GM19468 (cell line): ENCODE data around the gene LRRC71.

Experiments used
- ATAC-seq: cut with Tn5 transposase; IDR thresholded peaks from one replicate; pipeline ENCODE4 v1.9.1; 2021; ENCODE audit warnings: mild to moderate bottlenecking, moderate library complexity, moderate number of reproducible peaks; ENCODE audit not compliant: unreplicated experiment; ENCODE audit errors: extremely low read depth

The LRRC71 gene

GRCh38 chr1:156920233-156921052 is at the start of gene LRRC71:
Gene LRRC71, plus strand, starts transcription at chr1:156920632. Its CDS starts 172 bp downstream, at chr1:156920804.
- ATAC-seq = no peak

- ATAC-seq = no peak
Measured at GRCh38 chr1:156873659-156874058, 46.8 kb upstream of the LRRC71 start.

GRCh38 chr1:156874142-156874541 is 46.3 kb upstream of the LRRC71 start:
- no peak for ATAC-seq

- ATAC-seq = no peak
Measured at GRCh38 chr1:156874572-156875340, 45.7 kb upstream of the LRRC71 start.

GRCh38 chr1:156875341-156875615 is 45.2 kb upstream of the LRRC71 start:
- no peak for ATAC-seq

- ATAC-seq = no peak
Measured at GRCh38 chr1:156876281-156876680, 44.2 kb upstream of the LRRC71 start.

- no peak for ATAC-seq
Measured at GRCh38 chr1:156877433-156878170, 42.8 kb upstream of the LRRC71 start.

- ATAC-seq = no peak
Measured at GRCh38 chr1:156879876-156880275, 40.6 kb upstream of the LRRC71 start.

GRCh38 chr1:156880473-156880872 is 40.0 kb upstream of the LRRC71 start:
- no peak for ATAC-seq

GRCh38 chr1:156881101-156881500 is 39.3 kb upstream of the LRRC71 start:
- ATAC-seq = no peak

- ATAC-seq = no peak
Measured at GRCh38 chr1:156881663-156882062, 38.8 kb upstream of the LRRC71 start.

- no peak for ATAC-seq
Measured at GRCh38 chr1:156882543-156882942, 37.9 kb upstream of the LRRC71 start.

- no peak for ATAC-seq
Measured at GRCh38 chr1:156883919-156884318, 36.5 kb upstream of the LRRC71 start.

GRCh38 chr1:156884560-156885184 is 35.8 kb upstream of the LRRC71 start:
- no peak for ATAC-seq

GRCh38 chr1:156885314-156885713 is 35.1 kb upstream of the LRRC71 start:
- ATAC-seq = no peak

GRCh38 chr1:156885880-156886355 is 34.5 kb upstream of the LRRC71 start:
- ATAC-seq = no peak

GRCh38 chr1:156886583-156887281 is 33.7 kb upstream of the LRRC71 start:
- no peak for ATAC-seq

GRCh38 chr1:156887317-156887716 is 33.1 kb upstream of the LRRC71 start:
- no peak for ATAC-seq

GRCh38 chr1:156887734-156888133 is 32.7 kb upstream of the LRRC71 start:
- no peak for ATAC-seq
